HG03108 (cell line): Measurements from ENCODE around the gene KIAA0825.
"Not testable (repeated sequence)": the region's sequence is repeated elsewhere in the genome, so short reads cannot be mapped to it uniquely, and the experiment has no call there.

Source experiments
- ATAC-seq: cut with Tn5 transposase; IDR thresholded peaks from one replicate; pipeline ENCODE4 v1.9.1; 2021; ENCODE audit warnings: moderate library complexity; ENCODE audit not compliant: unreplicated experiment

Gene KIAA0825

DNA sequence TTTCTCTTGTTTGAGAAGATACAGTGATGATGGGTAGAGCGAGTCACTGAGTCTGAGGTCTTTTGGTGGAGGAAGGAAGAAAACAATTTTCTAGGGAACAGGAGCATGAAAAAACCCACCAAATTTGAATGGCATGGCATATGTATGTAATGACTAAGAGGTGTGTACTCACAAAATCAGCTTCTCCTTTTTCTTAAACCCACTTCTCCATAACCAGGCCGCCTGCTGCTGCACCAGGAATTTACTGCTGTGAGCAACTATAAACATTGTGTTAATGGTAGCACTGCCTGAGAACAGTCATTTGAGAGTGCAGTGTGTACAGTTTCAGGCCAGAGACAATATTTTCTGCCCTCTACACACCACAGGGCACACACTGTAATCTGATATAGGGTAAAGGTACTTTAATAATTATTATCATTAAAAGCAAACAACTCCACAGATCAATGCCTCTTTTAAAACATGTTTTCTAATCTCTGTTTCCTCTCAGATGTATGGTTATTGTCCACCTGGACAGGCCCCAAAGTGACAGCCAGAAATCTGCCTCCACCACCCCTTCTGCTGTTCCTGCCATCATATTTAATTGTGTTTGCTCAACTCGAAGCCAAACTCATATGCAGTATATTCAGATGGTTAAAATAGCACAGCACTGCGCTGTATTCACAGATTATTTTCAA is 241.6 kb downstream of the KIAA0825 start:
- no peak for ATAC-seq

GRCh38 chr5:94375801-94376200 is 242.6 kb downstream of the KIAA0825 start:
- no peak for ATAC-seq

DNA sequence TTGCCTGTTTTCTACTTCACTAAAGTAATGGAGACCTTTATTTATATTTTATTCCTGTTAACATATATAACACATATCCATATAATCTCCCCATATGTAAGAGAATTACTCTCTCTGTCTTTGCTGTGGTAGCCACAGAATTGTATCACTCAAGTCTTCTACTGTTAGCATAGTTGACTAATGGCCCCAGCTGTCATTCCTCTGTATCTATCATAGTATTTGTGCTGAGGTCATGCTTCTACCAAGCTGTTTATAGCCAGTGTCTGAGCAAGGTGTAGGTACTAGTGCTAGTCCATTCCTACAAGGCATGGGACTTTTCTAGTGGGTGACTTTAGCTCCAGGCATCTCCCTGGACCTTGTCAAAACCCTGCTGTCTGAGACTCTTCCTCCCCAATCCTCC is 244.1 kb downstream of the KIAA0825 start:
- ATAC-seq, result no peak

- ATAC-seq, result no peak
Observed at GRCh38 chr5:94367900-94368299, 250.5 kb downstream of the KIAA0825 start.

- no peak for ATAC-seq
Observed at GRCh38 chr5:94366811-94367210, 251.6 kb downstream of the KIAA0825 start.

- no peak for ATAC-seq
Observed at GRCh38 chr5:94362857-94363256, 255.5 kb downstream of the KIAA0825 start.

GRCh38 chr5:94361832-94362796 is 256.3 kb downstream of the KIAA0825 start:
- no peak for ATAC-seq

DNA sequence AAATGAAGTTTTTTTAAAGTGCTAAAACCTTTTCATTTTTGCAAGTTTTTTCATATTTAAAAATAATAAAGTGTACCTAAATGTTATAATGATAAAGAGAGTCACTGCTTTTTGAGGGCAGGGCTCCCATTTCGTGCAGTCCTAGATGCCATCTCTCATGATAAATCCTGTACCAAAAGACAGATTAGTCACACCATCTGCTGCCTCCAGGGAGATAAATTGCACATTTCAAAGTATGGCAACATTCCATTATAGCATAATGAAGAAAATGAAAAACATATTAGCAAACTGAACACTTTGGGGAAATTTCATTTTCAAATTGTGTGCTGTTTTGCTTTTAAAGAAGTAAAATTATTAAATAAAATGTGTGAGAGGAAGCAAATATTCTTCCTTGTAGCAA is 257.2 kb downstream of the KIAA0825 start:
- ATAC-seq, result no peak

GRCh38 chr5:94360382-94361130 is 257.8 kb downstream of the KIAA0825 start:
- no peak for ATAC-seq

DNA sequence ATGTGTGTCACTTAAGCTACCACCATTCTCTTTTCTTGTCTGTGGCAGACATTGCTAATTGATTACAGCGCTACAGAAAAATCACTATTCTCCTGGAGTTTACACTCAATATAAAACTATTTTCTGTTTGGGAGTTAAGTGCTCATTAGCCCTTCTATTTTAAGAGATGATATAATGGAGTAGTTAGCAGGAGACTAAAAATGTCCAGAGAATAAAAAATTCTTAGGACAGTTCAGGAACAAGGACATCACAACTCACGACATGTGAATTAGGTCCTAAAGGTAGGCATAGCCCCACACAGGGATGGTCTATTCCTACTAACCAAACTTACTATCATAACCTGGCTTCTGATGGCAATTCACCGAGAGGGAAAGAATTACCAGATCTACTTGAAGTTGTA is 258.5 kb downstream of the KIAA0825 start:
- no peak for ATAC-seq

GRCh38 chr5:94355811-94356210 is 262.6 kb downstream of the KIAA0825 start:
- ATAC-seq, result no peak

GRCh38 chr5:94354837-94355485 is 263.4 kb downstream of the KIAA0825 start:
- not testable (repeated sequence) for ATAC-seq

GRCh38 chr5:94353605-94354004 is 264.8 kb downstream of the KIAA0825 start:
- no peak for ATAC-seq

DNA sequence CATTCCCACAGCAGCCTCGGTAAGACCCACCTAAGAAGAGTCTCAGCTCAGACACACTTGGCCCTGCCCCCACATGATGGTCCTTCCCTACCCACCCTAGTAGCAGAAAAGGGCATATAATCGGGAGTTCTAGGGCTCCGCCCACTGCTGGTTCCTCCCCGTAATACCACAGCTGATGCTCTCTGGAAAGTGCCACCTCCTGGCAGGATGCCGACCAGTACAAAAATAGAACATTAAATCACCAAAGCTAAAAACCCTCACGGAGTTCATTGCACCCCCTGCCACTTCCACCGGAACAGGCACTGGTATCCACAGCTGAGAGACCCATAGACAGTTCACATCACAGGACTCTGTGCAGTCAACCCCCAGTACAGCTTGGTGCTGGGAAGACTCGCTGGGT is 271.3 kb downstream of the KIAA0825 start:
- ATAC-seq, result no peak

GRCh38 chr5:94345257-94345656 is 273.1 kb downstream of the KIAA0825 start:
- no peak for ATAC-seq

DNA sequence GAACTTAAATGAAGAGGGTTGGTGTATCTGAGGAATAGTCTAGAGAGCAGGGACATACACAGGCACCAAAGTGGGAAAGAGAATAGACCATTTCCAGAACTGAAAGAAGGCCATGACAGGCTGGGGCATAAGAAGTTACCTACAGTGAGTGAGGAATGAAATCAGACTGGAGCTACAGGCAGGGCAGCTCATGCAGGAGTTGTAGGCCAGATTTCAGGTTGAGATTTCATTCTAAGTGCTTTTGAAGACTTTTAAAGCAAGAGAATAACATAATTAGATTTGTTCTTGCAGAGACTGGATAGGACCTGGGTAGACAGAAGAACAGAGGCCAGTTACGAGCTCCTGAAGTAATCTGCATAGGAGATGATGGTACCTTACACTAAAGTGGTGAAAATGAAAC is 280.8 kb downstream of the KIAA0825 start:
- no peak for ATAC-seq

- ATAC-seq, result no peak
Observed at GRCh38 chr5:94335936-94336335, 282.5 kb downstream of the KIAA0825 start.

DNA sequence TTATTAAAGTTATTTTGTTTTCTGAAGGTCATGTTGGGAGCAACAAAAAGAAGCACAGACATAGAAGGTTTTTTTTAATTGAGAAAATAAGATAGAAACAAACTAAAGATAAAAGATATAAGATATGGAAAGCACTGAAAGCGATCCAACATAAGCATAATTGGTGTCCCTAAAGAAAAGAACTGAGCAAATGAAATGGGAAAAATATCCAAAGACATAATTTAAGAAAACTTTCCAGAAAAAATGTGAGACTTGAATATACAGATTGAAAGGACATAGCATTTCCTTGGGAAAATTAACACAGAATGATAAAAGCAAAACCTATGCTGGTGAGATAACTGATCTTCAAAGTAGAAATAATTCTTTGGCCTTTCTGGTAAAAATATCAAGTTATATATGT is 289.3 kb downstream of the KIAA0825 start:
- ATAC-seq, result no peak

GRCh38 chr5:94326586-94326985 is 291.8 kb downstream of the KIAA0825 start:
- no peak for ATAC-seq

DNA sequence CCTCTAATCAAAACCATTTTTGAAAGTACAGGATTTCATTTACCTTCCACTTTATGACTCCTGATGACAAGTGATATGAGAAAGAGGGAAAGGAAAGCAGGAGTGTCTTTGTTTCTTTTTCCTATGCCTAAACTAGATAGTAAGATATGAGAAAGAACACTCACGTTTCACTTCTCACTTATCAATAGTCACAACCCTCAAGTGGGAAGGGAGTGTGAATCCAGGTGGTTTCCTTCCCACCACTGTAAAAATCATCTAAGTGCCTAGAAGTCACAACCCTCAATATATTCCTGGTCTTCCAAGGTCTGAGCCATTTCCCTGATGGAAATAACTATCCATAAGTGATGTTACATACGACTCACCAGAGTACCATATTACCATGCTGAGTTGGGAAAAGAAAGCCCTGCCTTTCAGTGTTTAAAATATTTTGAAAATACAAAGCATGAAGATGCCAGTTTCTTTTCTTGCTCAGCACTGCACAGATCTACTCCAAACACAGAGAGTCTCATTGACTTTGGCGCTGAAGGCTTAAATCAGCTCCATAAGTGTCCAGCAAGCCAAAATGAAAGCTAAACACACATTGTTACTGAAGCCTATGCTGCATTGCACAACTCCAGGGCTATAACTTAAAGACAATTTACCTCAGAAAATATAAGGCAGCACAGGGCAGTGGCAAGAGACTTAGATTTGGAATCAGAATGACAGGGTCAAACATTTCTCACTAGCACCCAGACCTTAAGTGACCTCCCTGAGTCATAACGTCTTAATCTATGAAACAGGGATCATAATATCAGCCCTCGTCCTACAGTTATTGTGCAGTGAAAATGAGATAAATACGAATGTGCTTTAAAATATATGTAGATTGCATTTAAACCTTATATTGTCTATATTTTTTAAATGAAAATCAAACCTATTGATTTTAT is 301.2 kb downstream of the KIAA0825 start:
- ATAC-seq, result no peak
